ENCODE results near the gene DIRAS1. TPM values are rescaled to one million over a fixed set of nuclear protein-coding genes. Genes with fewer than 3 reads are reported as not detected.

Gene DIRAS1
- total RNA-seq, 1 experiment from 2014 or later: 25.0 TPM

DNA sequence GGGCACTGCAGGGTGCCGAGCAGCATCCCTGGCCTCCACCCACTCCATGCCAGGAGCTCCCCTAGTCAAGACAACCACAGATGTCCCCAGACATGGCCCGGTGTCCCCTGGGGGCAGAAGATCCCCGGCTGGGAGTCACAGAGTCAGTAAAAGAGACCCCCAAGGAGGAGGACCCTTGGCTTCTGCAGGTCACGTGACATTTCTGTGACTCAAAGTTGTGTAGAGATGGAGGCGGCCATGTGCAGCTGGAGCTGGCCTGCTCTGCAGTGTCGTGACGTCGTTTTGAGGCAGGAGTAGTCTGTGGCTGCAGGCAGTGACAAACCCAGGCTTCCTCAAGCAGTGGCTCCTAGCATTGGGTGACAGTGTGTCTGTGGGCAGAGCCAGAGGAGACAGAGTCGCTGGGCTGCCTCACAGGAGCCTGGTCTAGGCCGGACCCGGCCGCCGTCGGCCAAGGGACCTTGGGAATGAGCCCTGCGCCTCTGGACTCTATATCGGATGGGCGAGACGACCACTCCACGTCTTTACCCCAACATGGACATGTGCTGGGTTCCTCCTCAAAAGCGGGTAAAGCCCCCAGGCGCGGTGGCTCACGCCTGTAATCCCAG lies 7.7 kb upstream of the DIRAS1 start:
- ChIA-PET POLR2A (no interaction called here), CTCF (interaction anchor here (1.4 to 2.4 kb wide), 2 partner anchors 20 to 92 kb away, joined by 3 to 9 read pairs; no protein-coding TSS in a partner anchor)
- no peak for ATAC-seq
- Mint-ChIP-seq H3K4me3 (no peak overlapping the region), H3K36me3 (peaks cover under 1% of the 10 kb centered on the region; the same call in 1 of the 2 replicates), H3K27me3 (ENCODE audit: low read depth) (peaks cover 5% of the 10 kb centered on the region; the same call in 1 of the 2 replicates), H3K27ac (no peak overlapping the region), H3K4me1 (0 out of 2 replicates have a peak, but pooled peaks cover 3% of the 10 kb centered on the region), H3K9me3 (no peaks in the 10 kb centered on the region)
- no peak for DNase-seq (ENCODE audit: low spot score)
- TF ChIP-seq NR1H2 (CRISPR knock-in tag; IDR thresholded peaks at IDR 0.05): no peak
- TF ChIP-seq ZNF416 (CRISPR knock-in tag; IDR thresholded peaks at IDR 0.05): no peak
- TF ChIP-seq, protein P1, sequence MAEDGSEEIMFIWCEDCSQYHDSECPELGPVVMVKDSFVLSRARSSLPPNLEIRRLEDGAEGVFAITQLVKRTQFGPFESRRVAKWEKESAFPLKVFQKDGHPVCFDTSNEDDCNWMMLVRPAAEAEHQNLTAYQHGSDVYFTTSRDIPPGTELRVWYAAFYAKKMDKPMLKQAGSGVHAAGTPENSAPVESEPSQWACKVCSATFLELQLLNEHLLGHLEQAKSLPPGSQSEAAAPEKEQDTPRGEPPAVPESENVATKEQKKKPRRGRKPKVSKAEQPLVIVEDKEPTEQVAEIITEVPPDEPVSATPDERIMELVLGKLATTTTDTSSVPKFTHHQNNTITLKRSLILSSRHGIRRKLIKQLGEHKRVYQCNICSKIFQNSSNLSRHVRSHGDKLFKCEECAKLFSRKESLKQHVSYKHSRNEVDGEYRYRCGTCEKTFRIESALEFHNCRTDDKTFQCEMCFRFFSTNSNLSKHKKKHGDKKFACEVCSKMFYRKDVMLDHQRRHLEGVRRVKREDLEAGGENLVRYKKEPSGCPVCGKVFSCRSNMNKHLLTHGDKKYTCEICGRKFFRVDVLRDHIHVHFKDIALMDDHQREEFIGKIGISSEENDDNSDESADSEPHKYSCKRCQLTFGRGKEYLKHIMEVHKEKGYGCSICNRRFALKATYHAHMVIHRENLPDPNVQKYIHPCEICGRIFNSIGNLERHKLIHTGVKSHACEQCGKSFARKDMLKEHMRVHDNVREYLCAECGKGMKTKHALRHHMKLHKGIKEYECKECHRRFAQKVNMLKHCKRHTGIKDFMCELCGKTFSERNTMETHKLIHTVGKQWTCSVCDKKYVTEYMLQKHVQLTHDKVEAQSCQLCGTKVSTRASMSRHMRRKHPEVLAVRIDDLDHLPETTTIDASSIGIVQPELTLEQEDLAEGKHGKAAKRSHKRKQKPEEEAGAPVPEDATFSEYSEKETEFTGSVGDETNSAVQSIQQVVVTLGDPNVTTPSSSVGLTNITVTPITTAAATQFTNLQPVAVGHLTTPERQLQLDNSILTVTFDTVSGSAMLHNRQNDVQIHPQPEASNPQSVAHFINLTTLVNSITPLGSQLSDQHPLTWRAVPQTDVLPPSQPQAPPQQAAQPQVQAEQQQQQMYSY (CRISPR knock-in tag; IDR thresholded peaks at IDR 0.05): no peak
- TF ChIP-seq FOXK1 (CRISPR knock-in tag; IDR thresholded peaks at IDR 0.05): no peak
- TF ChIP-seq FOXJ3 (CRISPR knock-in tag; IDR thresholded peaks at IDR 0.05; ENCODE audit: borderline replicate concordance): no peak
- no peak for TF ChIP-seq TP53 (CRISPR knock-in tag; IDR thresholded peaks at IDR 0.05)
- no peak for TF ChIP-seq ZNF671 (CRISPR knock-in tag; IDR thresholded peaks at IDR 0.05)
- TF ChIP-seq, protein P2, sequence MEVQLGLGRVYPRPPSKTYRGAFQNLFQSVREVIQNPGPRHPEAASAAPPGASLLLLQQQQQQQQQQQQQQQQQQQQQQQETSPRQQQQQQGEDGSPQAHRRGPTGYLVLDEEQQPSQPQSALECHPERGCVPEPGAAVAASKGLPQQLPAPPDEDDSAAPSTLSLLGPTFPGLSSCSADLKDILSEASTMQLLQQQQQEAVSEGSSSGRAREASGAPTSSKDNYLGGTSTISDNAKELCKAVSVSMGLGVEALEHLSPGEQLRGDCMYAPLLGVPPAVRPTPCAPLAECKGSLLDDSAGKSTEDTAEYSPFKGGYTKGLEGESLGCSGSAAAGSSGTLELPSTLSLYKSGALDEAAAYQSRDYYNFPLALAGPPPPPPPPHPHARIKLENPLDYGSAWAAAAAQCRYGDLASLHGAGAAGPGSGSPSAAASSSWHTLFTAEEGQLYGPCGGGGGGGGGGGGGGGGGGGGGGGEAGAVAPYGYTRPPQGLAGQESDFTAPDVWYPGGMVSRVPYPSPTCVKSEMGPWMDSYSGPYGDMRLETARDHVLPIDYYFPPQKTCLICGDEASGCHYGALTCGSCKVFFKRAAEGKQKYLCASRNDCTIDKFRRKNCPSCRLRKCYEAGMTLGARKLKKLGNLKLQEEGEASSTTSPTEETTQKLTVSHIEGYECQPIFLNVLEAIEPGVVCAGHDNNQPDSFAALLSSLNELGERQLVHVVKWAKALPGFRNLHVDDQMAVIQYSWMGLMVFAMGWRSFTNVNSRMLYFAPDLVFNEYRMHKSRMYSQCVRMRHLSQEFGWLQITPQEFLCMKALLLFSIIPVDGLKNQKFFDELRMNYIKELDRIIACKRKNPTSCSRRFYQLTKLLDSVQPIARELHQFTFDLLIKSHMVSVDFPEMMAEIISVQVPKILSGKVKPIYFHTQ (CRISPR knock-in tag; IDR thresholded peaks at IDR 0.05): no peak
- no peak for TF ChIP-seq ZNF219 (CRISPR knock-in tag; IDR thresholded peaks at IDR 0.05; ENCODE audit: borderline replicate concordance)

DNA sequence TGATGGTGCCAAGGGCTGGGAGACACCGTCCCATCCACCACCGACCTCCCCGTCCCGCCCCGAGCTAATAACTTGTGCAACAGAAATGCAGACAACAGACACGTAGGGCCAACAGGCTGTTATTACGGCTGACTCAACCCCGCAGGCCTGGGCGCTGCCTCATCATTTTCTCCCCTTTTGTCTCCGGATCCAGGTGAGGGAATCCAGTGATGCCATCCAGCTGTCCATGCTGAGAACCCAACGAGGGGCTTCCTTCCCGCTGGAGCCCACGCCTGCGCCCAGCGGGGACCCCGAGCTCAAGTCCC lies 6.4 kb upstream of the DIRAS1 start:
- Mint-ChIP-seq H3K27me3 (ENCODE audit: low read depth) (peaks cover 5% of the 10 kb centered on the region; the same call in 1 of the 2 replicates), H3K4me3 (no peak overlapping the region), H3K9me3 (no peaks in the 10 kb centered on the region), H3K36me3 (no peaks in the 10 kb centered on the region), H3K4me1 (0 out of 2 replicates have a peak, but pooled peaks cover 3% of the 10 kb centered on the region), H3K27ac (no peak overlapping the region)
- TF ChIP-seq, protein P3, sequence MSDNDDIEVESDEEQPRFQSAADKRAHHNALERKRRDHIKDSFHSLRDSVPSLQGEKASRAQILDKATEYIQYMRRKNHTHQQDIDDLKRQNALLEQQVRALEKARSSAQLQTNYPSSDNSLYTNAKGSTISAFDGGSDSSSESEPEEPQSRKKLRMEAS (CRISPR knock-in tag; IDR thresholded peaks at IDR 0.05): no peak
- TF ChIP-seq ZNF219 (CRISPR knock-in tag; IDR thresholded peaks at IDR 0.05; ENCODE audit: borderline replicate concordance): no peak
- TF ChIP-seq, protein P4, sequence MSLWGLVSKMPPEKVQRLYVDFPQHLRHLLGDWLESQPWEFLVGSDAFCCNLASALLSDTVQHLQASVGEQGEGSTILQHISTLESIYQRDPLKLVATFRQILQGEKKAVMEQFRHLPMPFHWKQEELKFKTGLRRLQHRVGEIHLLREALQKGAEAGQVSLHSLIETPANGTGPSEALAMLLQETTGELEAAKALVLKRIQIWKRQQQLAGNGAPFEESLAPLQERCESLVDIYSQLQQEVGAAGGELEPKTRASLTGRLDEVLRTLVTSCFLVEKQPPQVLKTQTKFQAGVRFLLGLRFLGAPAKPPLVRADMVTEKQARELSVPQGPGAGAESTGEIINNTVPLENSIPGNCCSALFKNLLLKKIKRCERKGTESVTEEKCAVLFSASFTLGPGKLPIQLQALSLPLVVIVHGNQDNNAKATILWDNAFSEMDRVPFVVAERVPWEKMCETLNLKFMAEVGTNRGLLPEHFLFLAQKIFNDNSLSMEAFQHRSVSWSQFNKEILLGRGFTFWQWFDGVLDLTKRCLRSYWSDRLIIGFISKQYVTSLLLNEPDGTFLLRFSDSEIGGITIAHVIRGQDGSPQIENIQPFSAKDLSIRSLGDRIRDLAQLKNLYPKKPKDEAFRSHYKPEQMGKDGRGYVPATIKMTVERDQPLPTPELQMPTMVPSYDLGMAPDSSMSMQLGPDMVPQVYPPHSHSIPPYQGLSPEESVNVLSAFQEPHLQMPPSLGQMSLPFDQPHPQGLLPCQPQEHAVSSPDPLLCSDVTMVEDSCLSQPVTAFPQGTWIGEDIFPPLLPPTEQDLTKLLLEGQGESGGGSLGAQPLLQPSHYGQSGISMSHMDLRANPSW (CRISPR knock-in tag; conservative IDR thresholded peaks at IDR 0.05; ENCODE audit: low read depth): no peak
- TF ChIP-seq SOX15 (CRISPR knock-in tag; IDR thresholded peaks at IDR 0.05): no peak
- no peak for TF ChIP-seq HMGA2 (CRISPR knock-in tag; IDR thresholded peaks at IDR 0.05)
- TF ChIP-seq, protein P5, sequence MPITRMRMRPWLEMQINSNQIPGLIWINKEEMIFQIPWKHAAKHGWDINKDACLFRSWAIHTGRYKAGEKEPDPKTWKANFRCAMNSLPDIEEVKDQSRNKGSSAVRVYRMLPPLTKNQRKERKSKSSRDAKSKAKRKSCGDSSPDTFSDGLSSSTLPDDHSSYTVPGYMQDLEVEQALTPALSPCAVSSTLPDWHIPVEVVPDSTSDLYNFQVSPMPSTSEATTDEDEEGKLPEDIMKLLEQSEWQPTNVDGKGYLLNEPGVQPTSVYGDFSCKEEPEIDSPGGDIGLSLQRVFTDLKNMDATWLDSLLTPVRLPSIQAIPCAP (CRISPR knock-in tag; IDR thresholded peaks at IDR 0.05): no peak
- no peak for TF ChIP-seq NR3C1 (CRISPR knock-in tag; conservative IDR thresholded peaks at IDR 0.05; ENCODE audit: low read depth)
- TF ChIP-seq ZNF121 (CRISPR knock-in tag; IDR thresholded peaks at IDR 0.05): no peak
- TF ChIP-seq, protein P2 (CRISPR knock-in tag; IDR thresholded peaks at IDR 0.05): no peak
- CTCF ChIA-PET: interaction anchor here (0.6 to 2.6 kb wide), 9 partner anchors 22 to 845 kb away, joined by 3 to 10 read pairs (median 3); partner anchors contain the start of gene SGTA
- ATAC-seq: no peak
- DNase-seq (ENCODE audit: low spot score): no peak
- POLR2A ChIA-PET: no interaction called here

Data from WTC11 (cell line).